SKM-1 treated with dmso at 0.1 percent for 144 hours (cell line): Measurements from ENCODE around the gene SIT1.

Experiments
- DNase-seq: peaks from one replicate; lab custom pipeline; 2025; ENCODE audit not compliant: unreplicated experiment; lab: John Stamatoyannopoulos, UW

The SIT1 gene, protein sequence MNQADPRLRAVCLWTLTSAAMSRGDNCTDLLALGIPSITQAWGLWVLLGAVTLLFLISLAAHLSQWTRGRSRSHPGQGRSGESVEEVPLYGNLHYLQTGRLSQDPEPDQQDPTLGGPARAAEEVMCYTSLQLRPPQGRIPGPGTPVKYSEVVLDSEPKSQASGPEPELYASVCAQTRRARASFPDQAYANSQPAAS

DNA sequence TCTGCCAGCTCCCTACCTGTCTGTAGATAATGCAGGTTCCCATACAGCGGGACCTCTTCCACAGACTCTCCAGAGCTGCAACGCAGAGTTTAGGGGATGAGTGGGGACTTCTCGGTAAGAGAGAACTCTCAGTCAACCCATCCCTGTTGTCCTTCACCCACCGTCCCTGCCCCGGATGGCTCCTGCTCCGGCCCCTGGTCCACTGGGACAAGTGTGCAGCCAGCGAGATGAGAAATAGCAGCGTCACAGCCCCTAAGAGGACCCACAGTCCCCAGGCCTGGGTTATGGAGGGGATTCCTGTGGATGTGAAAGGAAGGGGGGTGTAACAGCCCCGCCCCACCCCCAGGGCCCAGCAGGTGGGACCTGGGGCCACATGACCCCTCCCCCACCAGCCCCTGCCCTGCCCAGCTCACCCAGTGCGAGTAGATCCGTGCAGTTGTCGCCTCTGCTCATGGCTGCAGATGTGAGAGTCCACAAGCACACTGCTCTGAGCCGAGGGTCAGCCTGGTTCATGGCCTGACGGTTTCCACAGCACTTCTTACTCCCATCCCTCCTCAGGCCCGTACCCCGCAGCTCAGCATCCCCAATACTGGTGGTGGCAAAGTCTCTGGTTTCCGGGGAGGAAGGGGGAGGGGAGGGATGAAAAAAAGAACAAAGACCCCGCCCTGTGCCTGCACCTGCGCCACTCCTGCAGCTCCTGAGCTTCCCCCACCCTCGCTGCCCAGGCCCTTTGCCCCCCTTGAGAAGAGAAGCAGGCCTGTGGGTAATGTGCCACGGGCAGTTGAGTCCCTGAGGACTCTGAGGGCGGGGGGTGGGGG is at the start of gene SIT1:
Gene SIT1, minus strand, starts transcription at position 591 of the 818 bp plus-strand sequence. Its CDS starts 78 bp downstream, at position 513.
- DNase-seq, result no peak

DNA sequence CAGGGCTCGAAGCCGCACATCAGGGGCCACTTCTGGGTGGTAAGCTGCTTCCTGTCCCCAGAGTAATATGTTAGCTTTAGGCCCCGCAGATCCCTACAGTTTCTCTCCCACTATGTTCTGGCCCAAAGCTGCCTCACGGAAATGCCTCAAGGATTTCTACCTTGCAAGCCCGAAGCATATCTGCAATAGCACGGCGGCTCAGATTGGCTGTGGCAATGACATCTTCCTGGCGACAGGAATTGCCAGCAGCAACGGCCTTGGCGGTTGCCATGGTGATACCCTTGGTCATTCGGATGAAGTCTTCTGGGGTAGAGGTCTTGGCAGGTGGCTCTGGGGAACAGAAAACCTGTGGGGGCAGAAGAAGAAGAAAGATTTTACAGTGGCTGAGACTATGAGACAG is 49.3 kb upstream of the SIT1 start:
- DNase-seq, result no peak

DNA sequence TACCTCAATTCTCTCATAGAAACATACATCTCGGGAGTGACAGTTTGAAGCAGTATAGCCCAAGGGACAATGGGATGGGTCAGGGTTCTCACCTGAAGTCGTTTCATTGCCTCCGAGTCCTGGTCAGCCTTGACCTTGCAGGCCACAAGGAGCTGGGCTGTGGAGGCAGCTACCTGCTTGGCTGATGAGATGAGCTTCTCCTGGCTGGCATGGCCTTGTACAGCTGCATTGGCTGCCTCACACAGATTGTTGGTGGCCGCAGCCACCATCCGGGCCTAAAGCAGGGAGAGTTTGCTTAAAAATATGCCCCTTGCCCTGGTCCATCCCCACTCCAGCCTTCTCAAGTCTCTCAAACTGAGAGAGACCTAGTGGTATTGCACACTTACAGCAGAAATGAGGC is 47.5 kb upstream of the SIT1 start:
- DNase-seq, result no peak

DNA sequence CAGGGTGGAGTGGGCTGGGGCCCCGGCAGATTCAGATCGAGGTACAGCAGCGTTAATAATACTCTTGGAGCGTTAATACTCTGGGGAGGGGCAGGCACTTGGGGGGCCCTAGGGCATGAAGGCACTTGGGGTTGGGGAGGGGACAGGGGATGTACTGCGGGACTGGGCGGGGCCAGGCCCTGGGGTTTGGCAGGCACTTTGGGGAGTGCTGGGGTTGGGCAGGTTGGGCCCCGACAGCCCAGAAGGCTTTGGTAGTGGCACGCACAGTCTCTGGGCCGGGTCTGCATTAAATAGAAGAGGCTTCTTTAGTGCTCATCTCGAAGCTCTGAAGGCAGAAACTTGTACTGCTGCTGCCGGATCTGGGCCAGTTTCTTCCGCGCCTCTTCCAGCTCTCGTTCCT is 46.8 kb upstream of the SIT1 start:
- DNase-seq, result no peak

DNA sequence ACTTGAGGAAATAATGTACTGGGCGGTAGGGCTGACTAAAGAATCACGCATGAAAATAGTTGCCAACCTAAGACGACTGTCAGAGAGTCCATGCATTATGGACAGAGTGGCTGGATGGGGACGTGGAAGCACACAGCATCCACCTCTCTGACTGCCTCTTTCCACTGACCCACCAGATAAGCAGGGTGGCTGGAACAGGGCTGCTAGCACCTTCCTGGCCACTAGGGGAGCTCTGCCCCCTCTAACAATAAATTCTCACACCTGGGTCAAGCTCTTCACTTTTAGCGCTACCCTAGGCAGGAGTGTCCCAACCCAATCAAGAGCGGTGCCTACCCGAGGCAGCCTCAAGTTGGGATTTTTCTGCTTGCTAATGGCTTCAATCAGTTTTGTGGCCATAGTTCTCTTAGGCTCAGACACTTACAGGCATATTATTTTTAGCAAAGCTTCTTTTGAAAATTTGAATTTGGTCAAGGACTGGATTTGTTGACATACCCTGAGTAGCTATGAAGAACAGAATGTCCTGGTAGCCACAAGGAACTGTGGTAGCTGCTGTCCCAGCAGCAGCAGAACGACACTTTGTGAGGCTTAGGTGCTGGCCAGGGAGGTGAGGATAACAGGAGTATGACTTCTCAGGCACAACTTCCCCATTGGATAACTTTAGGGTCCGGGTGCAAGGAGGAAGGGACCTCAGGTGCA is 45.9 kb upstream of the SIT1 start:
- DNase-seq, result peak; percentile 56

DNA sequence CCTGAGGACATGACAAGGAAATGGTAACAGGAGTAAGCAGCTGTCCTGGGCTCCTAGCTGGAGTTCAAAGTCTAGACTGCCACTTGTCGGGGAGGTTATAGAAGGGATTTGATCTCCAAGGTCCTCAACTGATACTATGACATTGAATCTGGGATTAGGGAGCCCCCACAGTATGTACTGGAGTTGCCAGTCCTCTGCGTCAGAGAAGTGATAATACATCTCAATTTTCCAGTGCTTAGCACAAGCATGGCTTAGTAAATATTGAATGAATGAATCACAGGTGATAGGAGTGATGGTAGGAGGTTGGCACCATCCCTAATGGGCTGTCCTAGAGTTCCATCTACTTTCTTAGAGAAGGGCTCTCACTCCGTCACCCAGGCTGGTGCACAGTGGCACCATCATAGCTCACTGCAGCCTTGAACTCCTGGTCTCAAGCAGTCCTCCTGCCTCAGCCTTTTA is 45.2 kb upstream of the SIT1 start:
- no peak for DNase-seq

DNA sequence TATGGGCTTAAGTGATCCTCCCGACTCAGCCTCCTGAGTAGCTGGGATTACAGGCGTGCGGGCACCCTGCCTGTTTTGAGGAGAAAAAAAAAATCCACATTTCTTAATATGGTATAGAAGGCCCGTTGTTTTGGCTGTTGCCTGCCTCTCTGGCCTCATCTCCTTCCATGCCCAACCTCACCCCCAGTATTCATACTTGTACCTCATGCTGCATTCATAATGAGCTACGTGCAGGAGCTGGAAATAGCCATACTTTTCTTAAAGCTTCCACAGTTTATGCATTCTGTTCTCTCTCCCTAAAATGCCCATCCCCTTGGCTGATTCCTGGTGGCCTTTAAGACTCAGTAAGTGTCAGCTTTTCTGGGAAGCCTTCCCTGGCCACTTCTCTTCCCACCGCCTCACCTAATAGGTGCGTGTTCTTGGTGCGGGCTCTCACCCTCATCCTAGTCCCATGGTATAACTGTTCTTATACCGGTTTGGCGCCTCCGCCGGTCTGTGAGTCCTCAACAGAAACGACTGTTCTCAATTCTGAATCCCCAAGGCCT is 41.1 kb upstream of the SIT1 start:
- no peak for DNase-seq

DNA sequence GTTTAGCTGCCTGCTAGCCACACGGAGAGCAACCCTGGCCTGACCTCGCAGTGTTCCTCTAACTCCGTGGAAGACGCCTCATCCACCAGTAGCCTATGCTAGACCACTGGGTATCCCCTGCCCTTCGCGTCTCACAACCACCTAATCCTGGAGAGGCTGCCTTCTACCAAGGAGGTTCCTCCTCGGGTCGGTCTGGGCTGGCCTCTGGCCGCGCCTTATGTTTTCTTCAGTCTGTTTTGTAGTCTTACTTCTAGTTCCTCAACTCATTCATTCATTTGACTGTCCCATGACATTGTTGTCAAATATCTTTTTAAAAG is 40.6 kb upstream of the SIT1 start:
- DNase-seq, result peak; percentile 18

DNA sequence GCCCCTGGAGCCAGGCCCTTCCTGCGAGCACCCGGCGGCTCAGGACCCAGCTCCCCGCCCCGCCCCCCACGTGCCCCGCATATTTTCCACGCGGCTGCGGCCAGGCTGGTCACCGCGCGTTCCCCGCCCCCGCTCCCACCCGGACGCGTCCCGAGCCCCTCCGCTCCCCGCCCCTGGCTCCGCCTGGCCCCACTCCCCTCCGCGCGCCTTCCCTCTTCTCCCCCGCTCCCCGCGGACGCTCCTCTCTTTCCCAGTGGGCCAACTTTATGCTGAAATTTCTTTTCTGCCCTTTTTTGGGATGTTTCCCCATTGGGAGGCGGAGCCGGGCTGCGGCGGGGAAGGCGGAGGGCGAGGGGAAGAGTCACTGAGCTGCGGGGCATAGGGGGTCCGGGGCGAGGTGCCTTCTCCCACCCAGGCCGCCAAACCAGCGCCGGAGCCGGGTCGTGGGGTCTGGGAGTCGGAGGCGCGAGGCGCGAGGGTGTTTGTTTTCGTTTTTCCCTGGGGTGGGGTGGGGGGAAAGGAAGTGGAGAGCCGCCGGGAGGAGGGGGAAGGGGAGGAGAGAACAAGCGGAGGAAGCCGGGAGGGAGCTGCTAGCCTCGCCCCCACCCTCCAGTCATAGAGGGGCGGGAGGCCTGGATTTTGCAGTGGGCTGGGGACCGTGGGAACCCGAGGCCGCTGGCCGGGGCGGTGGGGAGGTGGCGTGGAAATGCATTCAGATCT is 40.0 kb upstream of the SIT1 start:
- DNase-seq, result peak; percentile 40

DNA sequence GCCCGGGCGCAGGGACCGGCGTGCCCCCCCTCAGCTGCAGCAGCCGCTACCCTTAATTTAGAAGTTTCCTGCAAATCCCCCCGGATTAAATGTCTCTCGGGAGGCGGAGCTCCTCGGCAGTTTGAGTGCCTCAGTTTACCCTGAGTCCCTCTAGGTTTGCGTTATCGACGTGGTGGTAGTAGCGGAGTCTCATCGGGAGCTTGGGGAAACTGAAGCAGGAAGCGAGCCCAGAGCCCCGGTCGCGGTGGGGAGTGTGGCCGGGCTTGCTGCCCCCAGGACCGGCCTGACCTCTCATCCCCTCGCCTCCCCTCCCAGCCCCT is 39.5 kb upstream of the SIT1 start:
- no peak for DNase-seq

DNA sequence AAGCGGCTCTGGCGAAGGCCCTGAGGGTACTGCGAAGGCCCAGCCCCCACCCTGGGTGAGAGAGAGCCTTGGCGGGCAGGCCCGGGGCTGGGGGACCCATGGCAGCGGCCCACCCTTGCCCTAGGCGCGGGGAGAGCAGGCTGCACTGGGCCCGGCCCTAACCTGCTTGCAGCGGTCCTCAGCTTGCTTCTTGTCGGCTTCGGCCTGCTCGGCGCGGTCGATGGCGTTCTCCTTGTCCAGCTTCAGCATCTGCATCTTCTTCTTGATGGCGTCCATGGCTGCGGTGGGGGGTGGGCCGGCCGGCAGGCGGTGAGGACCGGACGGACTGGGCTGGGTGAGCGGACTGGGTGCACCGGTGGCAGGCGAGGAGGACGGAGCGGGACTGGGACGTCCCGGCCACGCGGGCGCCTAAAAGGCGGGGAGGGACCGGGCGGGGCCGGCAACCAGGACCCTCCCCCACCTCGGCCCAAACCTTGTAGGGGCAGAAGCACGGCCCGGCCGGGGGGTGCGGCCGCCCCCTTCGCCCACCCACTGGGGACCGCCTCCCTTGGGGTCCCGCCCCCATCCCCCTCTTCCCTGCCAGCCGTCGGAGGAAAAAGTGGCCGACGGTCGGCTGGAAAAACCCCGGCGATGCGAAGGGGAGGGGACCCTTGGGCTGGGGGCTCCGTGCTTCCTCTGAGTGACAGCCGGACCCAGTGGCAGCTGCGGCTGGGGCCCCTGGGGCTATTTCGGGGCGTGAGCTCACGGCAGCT is 39.0 kb upstream of the SIT1 start, which contains the start of gene TPM2:
Gene TPM2, minus strand, starts transcription at position 384 of the 752 bp plus-strand sequence. Its CDS starts 108 bp downstream, at position 276.
- DNase-seq, result no peak

DNA sequence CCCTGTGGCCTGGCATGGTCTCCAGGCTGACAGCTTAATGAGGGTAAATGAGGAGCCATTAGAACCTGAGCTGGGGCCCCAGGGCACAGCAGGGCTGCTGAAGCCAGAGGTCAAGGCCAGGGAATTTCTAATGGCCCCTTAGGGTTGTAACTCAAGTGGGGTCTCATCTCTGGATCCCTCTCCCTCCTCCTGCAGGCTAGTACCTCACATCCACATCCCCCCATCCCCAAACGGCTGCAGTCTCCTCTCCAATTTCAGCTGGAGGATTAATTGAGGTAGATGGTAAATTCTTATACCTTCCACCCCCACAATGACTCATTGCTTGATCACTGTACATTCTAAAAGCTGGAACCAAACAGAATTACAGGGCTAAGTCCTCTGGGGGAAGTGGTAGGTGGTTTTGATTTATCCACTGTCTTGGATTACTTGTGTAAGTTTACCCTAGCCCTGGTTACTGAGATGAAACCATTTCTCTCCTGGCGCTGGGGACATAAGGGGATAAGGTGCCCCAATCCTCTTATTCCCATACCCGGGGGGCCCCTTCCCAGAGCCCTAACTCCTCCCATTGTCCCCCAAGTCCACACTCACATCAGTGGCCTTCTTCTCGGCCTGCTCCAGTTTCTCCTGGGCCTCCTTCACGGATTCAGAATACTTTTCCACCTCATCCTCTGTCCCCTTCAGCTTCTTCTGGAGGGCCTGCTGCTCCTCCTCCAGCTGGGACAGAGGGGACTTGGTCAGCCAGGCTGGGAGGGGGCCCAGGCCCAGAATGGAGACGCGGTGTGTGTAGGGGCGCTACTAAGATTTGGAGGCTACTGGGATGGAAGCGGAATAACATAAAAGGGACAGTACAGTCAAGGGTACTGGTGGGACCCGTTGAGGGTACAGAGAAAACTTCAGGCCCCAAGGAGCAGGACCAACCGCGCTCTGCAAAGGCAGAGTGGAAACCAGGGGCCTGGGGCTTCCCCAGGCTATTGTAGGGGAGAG is 38.1 kb upstream of the SIT1 start:
- DNase-seq, result no peak

DNA sequence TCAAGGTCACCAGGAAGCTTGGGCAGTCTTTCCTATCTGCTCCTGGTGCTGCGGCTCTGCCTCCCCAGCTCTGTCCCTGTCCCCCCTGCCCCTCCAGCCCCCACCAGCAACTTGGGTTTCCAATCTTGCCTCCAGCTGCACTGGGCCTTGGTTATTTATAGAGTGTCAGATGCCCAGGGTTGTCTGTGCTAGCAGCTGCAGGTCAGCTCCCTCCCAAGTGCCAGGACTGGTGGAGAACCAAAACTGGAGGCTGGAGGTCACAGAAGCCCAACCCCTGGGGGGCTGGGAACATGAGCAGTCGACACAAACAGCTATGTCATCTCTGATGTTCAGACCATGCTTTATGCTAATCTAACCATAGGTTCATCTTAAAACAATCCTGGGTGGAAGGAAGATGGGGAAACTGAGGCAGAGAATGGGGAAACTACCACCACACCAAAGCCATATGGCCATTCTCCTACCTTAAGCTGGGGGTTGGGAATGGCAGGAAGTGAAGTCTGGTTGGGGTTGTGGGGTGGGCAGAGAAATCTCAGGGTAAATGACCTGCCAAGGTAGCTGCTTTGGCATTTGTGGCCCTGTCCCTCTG is 37.3 kb upstream of the SIT1 start:
- no peak for DNase-seq

DNA sequence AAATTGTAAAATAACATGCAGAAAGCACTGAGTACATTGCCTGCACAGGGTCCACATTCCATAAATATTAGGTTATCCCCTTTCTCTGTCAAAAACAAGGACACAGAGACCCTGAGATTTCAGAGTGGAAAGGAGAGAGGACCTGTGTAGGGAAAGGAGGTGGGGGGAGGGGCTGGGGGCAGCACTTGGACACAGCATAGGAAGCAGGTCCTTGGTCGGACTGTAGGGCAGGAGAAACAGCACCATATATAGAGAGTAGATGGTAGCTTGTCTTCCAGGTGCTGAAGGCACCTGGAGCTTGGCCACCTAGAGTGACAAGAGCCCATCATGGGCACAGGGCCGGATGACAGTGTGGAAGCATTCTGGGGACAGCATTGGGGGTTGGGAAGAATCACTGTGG is 36.6 kb upstream of the SIT1 start:
- no peak for DNase-seq

DNA sequence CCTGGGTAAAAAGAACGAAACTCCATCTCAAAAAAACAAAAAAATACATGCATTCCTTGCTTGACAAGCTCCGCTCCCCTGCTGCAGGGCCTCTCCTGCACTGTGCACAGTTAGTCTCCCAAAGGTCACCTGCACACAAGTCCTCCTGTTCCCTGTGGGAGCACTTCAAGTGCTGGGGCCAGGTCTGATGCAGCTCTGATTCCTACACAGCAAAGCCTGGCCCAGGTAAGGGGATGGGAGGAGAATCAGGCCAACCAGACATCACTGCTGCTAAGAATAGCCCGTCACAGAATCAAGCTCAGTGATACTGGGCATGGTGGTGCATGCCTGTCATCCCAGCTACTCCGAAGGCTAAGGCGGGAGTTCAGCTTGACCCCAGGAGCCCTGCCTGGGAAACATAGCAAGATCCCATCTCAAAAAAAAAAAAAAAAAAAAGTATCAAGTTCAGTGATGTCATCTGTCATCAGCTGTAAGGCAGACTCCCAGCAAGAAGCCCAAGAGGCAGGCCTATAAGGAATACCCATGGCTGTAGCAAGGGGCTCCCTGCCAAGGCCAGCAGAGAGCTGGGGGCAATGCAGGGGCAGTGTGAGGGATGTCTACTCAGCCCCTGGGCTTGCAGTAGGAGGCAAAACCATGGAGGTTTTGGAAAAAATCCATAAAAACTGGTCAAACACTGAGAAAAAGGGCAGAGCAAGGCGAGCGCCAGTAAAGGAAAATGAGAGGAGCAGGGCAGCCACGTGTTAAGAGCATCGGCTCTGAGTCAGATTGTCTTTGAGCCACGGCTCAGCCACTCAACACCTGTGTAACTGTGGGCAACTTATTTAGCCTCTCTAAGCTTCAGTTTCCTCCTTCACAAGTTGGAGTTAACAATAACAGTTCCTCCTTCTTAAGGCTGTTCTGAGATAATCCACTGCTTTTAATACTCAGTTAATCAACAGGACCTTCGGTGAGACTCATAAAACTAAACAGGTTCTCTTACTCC is 35.8 kb upstream of the SIT1 start:
- no peak for DNase-seq

DNA sequence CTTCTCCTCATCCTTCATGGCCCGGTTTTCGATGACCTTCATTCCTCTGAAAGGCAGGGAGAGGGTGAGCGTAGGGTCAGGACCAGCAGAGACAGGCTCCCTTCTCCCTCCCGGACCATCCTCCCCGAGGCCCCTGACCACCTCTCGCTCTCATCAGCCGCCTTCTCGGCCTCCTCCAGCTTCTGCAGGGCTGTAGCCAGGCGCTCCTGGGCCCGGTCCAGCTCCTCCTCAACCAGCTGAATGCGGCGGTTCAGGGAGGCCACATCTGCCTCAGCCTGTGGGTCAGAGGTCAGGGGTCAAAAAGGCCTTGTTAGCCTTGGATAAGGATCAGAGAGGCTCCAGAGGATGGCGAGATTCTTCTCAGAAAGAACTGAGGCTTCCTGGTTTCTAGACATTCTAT is 34.8 kb upstream of the SIT1 start:
- DNase-seq, result no peak

DNA sequence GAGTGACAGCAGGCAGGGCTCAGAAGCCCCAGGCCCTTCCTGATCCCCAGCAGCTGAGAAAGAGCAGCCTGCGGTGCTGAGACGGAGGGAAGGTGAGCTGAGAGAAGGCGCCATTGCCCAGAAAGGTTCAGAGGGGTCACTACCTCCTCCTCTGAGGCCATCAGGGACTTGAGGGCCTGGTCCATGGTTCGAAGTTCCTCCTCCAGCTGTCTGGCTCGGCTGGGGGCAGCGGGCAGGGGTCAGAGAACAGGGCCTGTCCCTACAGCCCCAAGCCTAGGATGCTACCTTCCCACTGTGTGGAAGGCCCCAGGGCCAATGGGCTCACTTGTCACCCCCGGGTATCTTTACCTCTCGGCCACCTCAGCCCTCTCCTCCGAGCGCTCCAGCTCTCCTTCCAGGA is 34.2 kb upstream of the SIT1 start:
- no peak for DNase-seq

DNA sequence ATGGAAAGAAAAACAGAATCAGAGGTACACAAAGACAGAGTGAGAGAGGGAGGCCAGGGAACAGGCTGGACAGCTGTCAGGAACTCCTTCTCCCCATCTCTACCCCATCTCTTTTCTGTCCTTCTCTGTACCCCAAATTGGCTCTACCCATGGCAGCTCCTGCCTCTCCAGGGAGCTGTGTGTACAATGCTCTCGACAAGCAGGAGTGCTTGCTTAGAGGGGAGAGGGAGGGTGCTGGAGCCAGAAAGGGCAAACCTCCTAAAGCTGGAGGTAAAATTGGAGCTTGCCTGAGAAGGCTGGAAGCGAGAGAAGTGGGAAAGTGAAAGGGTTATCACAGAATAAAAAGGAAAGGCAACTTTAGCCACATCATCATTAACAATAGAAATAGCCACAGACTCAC is 32.6 kb upstream of the SIT1 start:
- DNase-seq, result no peak
